Osteocyte (in vitro differentiated cells): ENCODE data around the gene G3BP2. TPM values are rescaled to one million over a fixed set of nuclear protein-coding genes. Genes with fewer than 3 reads are reported as not detected.

Source experiments
- DNase-seq: peaks from one replicate; pipeline ENCODE4 v3.0.0; 2021; ENCODE audit warnings: mixed read lengths; ENCODE audit not compliant: unreplicated experiment; ENCODE audit errors: extremely low spot score
- H3K27ac Mint-ChIP-seq: one replicate; pipeline ENCODE4 v1.8.0; 2021; ENCODE audit warnings: mild to moderate bottlenecking, mixed read lengths; ENCODE audit not compliant: unreplicated experiment
- H3K27me3 Mint-ChIP-seq: one replicate; pipeline ENCODE4 v1.8.0; 2021; ENCODE audit warnings: mixed read lengths; ENCODE audit not compliant: unreplicated experiment
- H3K36me3 Mint-ChIP-seq: one replicate; pipeline ENCODE4 v1.8.0; 2021; ENCODE audit warnings: mixed read lengths; ENCODE audit not compliant: unreplicated experiment
- H3K4me1 Mint-ChIP-seq: one replicate; pipeline ENCODE4 v1.8.0; 2021; ENCODE audit warnings: mixed read lengths; ENCODE audit not compliant: unreplicated experiment
- H3K4me3 Mint-ChIP-seq: one replicate; pipeline ENCODE4 v1.8.0; 2021; ENCODE audit warnings: mild to moderate bottlenecking, moderate library complexity, mixed read lengths; ENCODE audit not compliant: unreplicated experiment
- H3K9me3 Mint-ChIP-seq: one replicate; pipeline ENCODE4 v1.8.0; 2021; ENCODE audit warnings: mixed read lengths; ENCODE audit not compliant: unreplicated experiment
- CTCF ChIP-seq: fragments of 200-600 bp; sonication (generic); IDR thresholded peaks from 2 replicates; pipeline ENCODE4 v1.5.0; 2021; ENCODE audit warnings: antibody characterized with exemption, mild to moderate bottlenecking, moderate library complexity
- total RNA-seq: library from RNA; stranded (reverse); gene quantifications from 2 replicates; pipeline ENCODE4 v1.2.1, GENCODE V29; 2021

Gene G3BP2
- total RNA-seq, 1 donor from 2014 or later: 141 TPM

GRCh38 chr4:75715105-75715799, 42.0 kb upstream of the G3BP2 start:
- peak; percentile 25 for DNase-seq
- peak overlapping the region; percentile 79 for H3K27ac Mint-ChIP-seq
- H3K4me1 Mint-ChIP-seq: peaks cover 20% of the 10 kb centered on the region
- H3K9me3 Mint-ChIP-seq: no peaks in the 10 kb centered on the region
- TF ChIP-seq CTCF: no peak
- no peaks in the 10 kb centered on the region for H3K36me3 Mint-ChIP-seq
- H3K27me3 Mint-ChIP-seq: no peaks in the 10 kb centered on the region
- no peak overlapping the region for H3K4me3 Mint-ChIP-seq

- Mint-ChIP-seq H3K4me3 (no peak overlapping the region), H3K36me3 (no peaks in the 10 kb centered on the region), H3K4me1 (peaks cover 20% of the 10 kb centered on the region), H3K27me3 (no peaks in the 10 kb centered on the region), H3K9me3 (no peaks in the 10 kb centered on the region), H3K27ac (peak overlapping the region; percentile 79)
- TF ChIP-seq CTCF: no peak
- peak; percentile 13 for DNase-seq
Observed at GRCh38 chr4:75714704-75715103, 41.5 kb upstream of the G3BP2 start.

GRCh38 chr4:75714011-75714410, 40.8 kb upstream of the G3BP2 start:
- no peak for DNase-seq
- TF ChIP-seq CTCF: no peak
- Mint-ChIP-seq H3K4me1 (peaks cover 20% of the 10 kb centered on the region), H3K9me3 (no peaks in the 10 kb centered on the region), H3K27ac (peak overlapping the region; percentile 79), H3K27me3 (no peaks in the 10 kb centered on the region), H3K4me3 (no peak overlapping the region), H3K36me3 (no peaks in the 10 kb centered on the region)

GRCh38 chr4:75710246-75710645, 37.0 kb upstream of the G3BP2 start:
- H3K27ac Mint-ChIP-seq: no peak overlapping the region
- no peaks in the 10 kb centered on the region for H3K36me3 Mint-ChIP-seq
- TF ChIP-seq CTCF: no peak
- no peaks in the 10 kb centered on the region for H3K9me3 Mint-ChIP-seq
- H3K4me1 Mint-ChIP-seq: peaks cover 16% of the 10 kb centered on the region
- H3K4me3 Mint-ChIP-seq: no peak overlapping the region
- DNase-seq: peak; percentile 25
- H3K27me3 Mint-ChIP-seq: no peaks in the 10 kb centered on the region

GRCh38 chr4:75708218-75708691, 35.0 kb upstream of the G3BP2 start:
- Mint-ChIP-seq H3K4me1 (peaks cover 5% of the 10 kb centered on the region), H3K36me3 (no peaks in the 10 kb centered on the region), H3K4me3 (no peak overlapping the region), H3K27me3 (no peaks in the 10 kb centered on the region), H3K27ac (no peak overlapping the region), H3K9me3 (no peaks in the 10 kb centered on the region)
- DNase-seq: no peak
- TF ChIP-seq CTCF: no peak
